IMR-90 (cell line): ENCODE results near the gene TCF7. TPM values are rescaled to one million over a fixed set of nuclear protein-coding genes. Genes with fewer than 3 reads are reported as not detected.

ENCODE experiments used
- ATAC-seq: fragments of 200-7000 bp; cut with Tn5 transposase; 2 replicates; pipeline ENCODE4 v1.9.1; 2020; ENCODE audit warnings: low read depth, mild to moderate bottlenecking, moderate library complexity
- BruUV-seq: library from RNA; stranded (reverse); fragments of 400-500 nt; replicated peaks from 2 replicates; lab custom pipeline; 2021; lab: Mats Ljungman, UMichigan
- CTCF ChIA-PET: fragments of 300-600 bp; formaldehyde crosslinking; extraction: SDS; loops from one replicate; lab custom pipeline; 2021; ENCODE audit warnings: antibody characterized with exemption; lab: Yijun Ruan, JAX
- POLR2A ChIA-PET: fragments of 300-600 bp; sonication (Branson Sonifier 250); formaldehyde crosslinking; loops from one replicate; lab custom pipeline; 2022; ENCODE audit warnings: antibody characterized with exemption; ENCODE audit not compliant: unreplicated experiment; lab: Charles Lee
- DNase-seq: peaks from one replicate; pipeline ENCODE4 v3.0.0; 2013
- H2AFZ ChIP-seq: replicated peaks from 2 replicates; pipeline ENCODE3; 2013; ENCODE audit warnings: low read length, mild to moderate bottlenecking; ENCODE audit not compliant: poor library complexity
- H2AK5ac ChIP-seq: 2 replicates; pipeline ENCODE4 v1.6.1; 2013; ENCODE audit warnings: low read depth, low read length, inconsistent platforms
- H2AK9ac ChIP-seq: replicated peaks from 2 replicates; pipeline ENCODE3; 2013; ENCODE audit warnings: mild to moderate bottlenecking, low read depth, low read length, moderate library complexity; ENCODE audit not compliant: poor library complexity
- H2BK120ac ChIP-seq: 2 replicates; pipeline ENCODE4 v1.6.1; 2013; ENCODE audit warnings: low read depth, low read length, inconsistent platforms
- H2BK15ac ChIP-seq: 3 replicates; pipeline ENCODE4 v1.6.1; 2013; ENCODE audit warnings: low read depth, low read length, inconsistent platforms
- H2BK20ac ChIP-seq: 2 replicates; pipeline ENCODE4 v1.6.1; 2013; ENCODE audit warnings: low read depth, mild to moderate bottlenecking, inconsistent platforms, low read length, moderate library complexity
- H2BK5ac ChIP-seq: 2 replicates; pipeline ENCODE4 v1.6.1; 2013; ENCODE audit warnings: mild to moderate bottlenecking, low read depth, low read length, inconsistent platforms; ENCODE audit not compliant: poor library complexity, severe bottlenecking
- H3K14ac ChIP-seq: replicated peaks from 2 replicates; pipeline ENCODE4 v1.6.1; 2013; ENCODE audit warnings: low read depth, low read length, inconsistent platforms
- H3K18ac ChIP-seq: 2 replicates; pipeline ENCODE4 v1.6.1; 2013; ENCODE audit warnings: low read depth, low read length, control low read depth
- H3K23ac ChIP-seq: 2 replicates; pipeline ENCODE4 v1.6.1; 2013; ENCODE audit warnings: low read depth, low read length, inconsistent platforms
- H3K27ac ChIP-seq: 2 replicates; pipeline ENCODE4 v1.5.1; 2013; ENCODE audit warnings: mild to moderate bottlenecking, control low read depth, low read length; ENCODE audit not compliant: insufficient read depth
- H3K27me3 ChIP-seq: 2 replicates; pipeline ENCODE4 v1.6.1; 2013; ENCODE audit warnings: low read length; ENCODE audit not compliant: control insufficient read depth, insufficient read depth
- H3K36me3 ChIP-seq: 2 replicates; pipeline ENCODE4 v1.6.1; 2013; ENCODE audit warnings: low read length, mixed read lengths; ENCODE audit not compliant: control insufficient read depth, insufficient read depth
- H3K4ac ChIP-seq: 2 replicates; pipeline ENCODE4 v1.6.1; 2013; ENCODE audit warnings: low read depth, low read length, inconsistent platforms
- H3K4me1 ChIP-seq: 2 replicates; pipeline ENCODE4 v1.6.1; 2013; ENCODE audit warnings: low read length, mixed read lengths; ENCODE audit not compliant: control insufficient read depth, insufficient read depth
- H3K4me2 ChIP-seq: 2 replicates; pipeline ENCODE4 v1.6.1; 2013; ENCODE audit warnings: low read depth, mild to moderate bottlenecking, control low read depth, low read length, moderate library complexity
- H3K4me3 ChIP-seq: 2 replicates; pipeline ENCODE4 v1.5.1; 2013; ENCODE audit warnings: low read depth, mild to moderate bottlenecking, control low read depth, low read length, moderate library complexity; ENCODE audit not compliant: insufficient read depth
- H3K56ac ChIP-seq: 2 replicates; pipeline ENCODE4 v1.6.1; 2013; ENCODE audit warnings: low read length, inconsistent platforms; ENCODE audit not compliant: insufficient read depth; ENCODE audit errors: extremely low read depth
- H3K79me1 ChIP-seq, 2 experiments: 2 replicates each; pipeline ENCODE4 v1.6.1; 2013; ENCODE audit warnings: low read length in 2 of 2, inconsistent platforms in 1 of 2, low read depth in 1 of 2
- H3K9ac ChIP-seq: 2 replicates; pipeline ENCODE4 v1.6.1; 2013; ENCODE audit warnings: low read depth, low read length, control low read depth
- H3K9me1 ChIP-seq: 2 replicates; pipeline ENCODE4 v1.6.1; 2013; ENCODE audit warnings: low read length, inconsistent platforms; ENCODE audit not compliant: insufficient read depth
- H3K9me3 ChIP-seq: 2 replicates; pipeline ENCODE4 v1.6.1; 2013; ENCODE audit warnings: low read length; ENCODE audit not compliant: control insufficient read depth, insufficient read depth
- H4K20me1 ChIP-seq: 2 replicates; pipeline ENCODE4 v1.6.1; 2013; ENCODE audit warnings: low read length, inconsistent platforms; ENCODE audit not compliant: insufficient read depth
- H4K5ac ChIP-seq: 2 replicates; pipeline ENCODE4 v1.6.1; 2013; ENCODE audit warnings: mild to moderate bottlenecking, low read depth, low read length, control low read depth
- H4K8ac ChIP-seq, 2 experiments: 2 replicates each; pipeline ENCODE4 v1.6.1; 2013; ENCODE audit warnings: low read depth in 2 of 2, low read length in 2 of 2, control low read depth in 1 of 2, inconsistent platforms in 1 of 2
- H4K91ac ChIP-seq: 2 replicates; pipeline ENCODE4 v1.6.1; 2013; ENCODE audit warnings: low read depth, low read length, inconsistent platforms; ENCODE audit not compliant: insufficient read depth
- BHLHE40 ChIP-seq: fragments of 150-350 bp; IDR thresholded peaks from 2 replicates; pipeline ENCODE4 v1.6.1; 2016; ENCODE audit warnings: mild to moderate bottlenecking, low read depth, low read length
- CEBPB ChIP-seq: IDR thresholded peaks from 2 replicates; pipeline ENCODE4 v1.6.1; 2012; ENCODE audit warnings: low read depth, low read length, improper control_type of control experiment
- CHD1 ChIP-seq: IDR thresholded peaks from 2 replicates; pipeline ENCODE4 v1.6.1; 2012; ENCODE audit warnings: low read depth, low read length, improper control_type of control experiment
- CTCF ChIP-seq: conservative IDR thresholded peaks from 2 replicates; pipeline ENCODE4 v1.5.1; 2012; ENCODE audit warnings: mild to moderate bottlenecking, low read depth, low read length, improper control_type of control experiment
- ELK1 ChIP-seq: fragments of 150-350 bp; IDR thresholded peaks from 2 replicates; pipeline ENCODE4 v1.6.1; 2016; ENCODE audit warnings: low read depth, mild to moderate bottlenecking, low read length, moderate library complexity, borderline replicate concordance
- FOS ChIP-seq: fragments of 150-350 bp; IDR thresholded peaks from 2 replicates; pipeline ENCODE4 v1.6.1; 2016; ENCODE audit warnings: low read depth, low read length
- MAFK ChIP-seq: IDR thresholded peaks from 2 replicates; pipeline ENCODE4 v1.6.1; 2012; ENCODE audit warnings: low read depth, low read length, improper control_type of control experiment
- MAZ ChIP-seq: IDR thresholded peaks from 2 replicates; pipeline ENCODE4 v1.6.1; 2012; ENCODE audit warnings: low read depth, mild to moderate bottlenecking, low read length, improper control_type of control experiment, moderate library complexity, borderline replicate concordance
- MXI1 ChIP-seq: IDR thresholded peaks from 2 replicates; pipeline ENCODE4 v1.6.1; 2012; ENCODE audit warnings: low read depth, mild to moderate bottlenecking, low read length, moderate library complexity, borderline replicate concordance
- NFE2L2 ChIP-seq: fragments of 150-350 bp; IDR thresholded peaks from 2 replicates; pipeline ENCODE4 v1.6.1; 2016; ENCODE audit warnings: low read depth, mild to moderate bottlenecking, low read length
- POLR2A ChIP-seq: IDR thresholded peaks from 2 replicates; pipeline ENCODE4 v1.6.1; 2012; ENCODE audit warnings: mild to moderate bottlenecking, low read depth, low read length
- RAD21 ChIP-seq: IDR thresholded peaks from 2 replicates; pipeline ENCODE4 v1.6.1; 2012; ENCODE audit warnings: low read length, improper control_type of control experiment
- RCOR1 ChIP-seq: IDR thresholded peaks from 2 replicates; pipeline ENCODE4 v1.6.1; 2012; ENCODE audit warnings: mild to moderate bottlenecking, low read length, improper control_type of control experiment; ENCODE audit not compliant: insufficient replicate concordance
- RFX5 ChIP-seq: IDR thresholded peaks from 2 replicates; pipeline ENCODE4 v1.8.0; 2012; ENCODE audit warnings: low read depth, mild to moderate bottlenecking, low read length, moderate library complexity
- SMC3 ChIP-seq: fragments of 150-350 bp; IDR thresholded peaks from 2 replicates; pipeline ENCODE4 v1.6.1; 2016; ENCODE audit warnings: low read depth, mild to moderate bottlenecking, antibody characterized with exemption, low read length, moderate library complexity
- USF2 ChIP-seq: fragments of 150-350 bp; IDR thresholded peaks from 2 replicates; pipeline ENCODE4 v1.6.1; 2017; ENCODE audit warnings: mild to moderate bottlenecking, antibody characterized with exemption, low read length, low read depth
- WGBS, 2 experiments: methylation state at CpG; one replicate each; pipeline versions ENCODE4 v1.1.5 to v1.1.7; 2013; ENCODE audit warnings: missing lambda C conversion rate in 2 of 2; ENCODE audit not compliant: insufficient read length in 1 of 2; ENCODE audit errors: extremely low coverage in 2 of 2; 5-methylcytosine and 5-hydroxymethylcytosine counted together
- dilution Hi-C: fragments of 300-500 bp; cut with HindIII; formaldehyde crosslinking; loops from one replicate; pipeline ENCODE4 v1.14.3; 2018; ENCODE audit warnings: low sequenced_read_pairs; ENCODE audit not compliant: unreplicated experiment
- in situ Hi-C: fragments of 300-500 bp; cut with MboI; formaldehyde crosslinking; loops from 3 replicates; pipeline ENCODE4 v1.14.3; 2019; ENCODE audit warnings: low sequenced_read_pairs, inconsistent platforms, mixed read lengths
- intact Hi-C: fragments of 100-400 bp; cut with micrococcal nuclease; formaldehyde crosslinking; loops from 2 replicates; pipeline ENCODE4 v1.10.0; 2022
- polyA plus RNA-seq, 3 experiments: library from polyadenylated mRNA; depleted of rRNA; stranded (reverse); fragments of >200 nt; gene quantifications; 2 replicates each; pipeline ENCODE4 v1.2.3, GENCODE V29; 2012; ENCODE audit warnings: low replicate concordance in 1 of 3
- total RNA-seq: library from RNA; depleted of rRNA; stranded (reverse); fragments of >200 nt; gene quantifications from 2 replicates; pipeline ENCODE4 v1.2.3, GENCODE V29; 2012

The TCF7 gene
- total and polyA plus RNA-seq, 2 of the 4 experiments (the other 2 are of a cell fraction) = 1.3 to 3.4 TPM

- Histone ChIP-seq H3K9me3 (no peaks in the 10 kb centered on the region), H3K4me3 (no peak overlapping the region), H3K18ac (no peak overlapping the region), H3K4me2 (no peak overlapping the region), H2BK15ac (no peak overlapping the region), H3K27ac (no peak overlapping the region), H3K27me3 (no peaks in the 10 kb centered on the region), H3K23ac (no peak overlapping the region), H2BK20ac (no peak overlapping the region), H3K4ac (no peak overlapping the region), H2AFZ (no peak overlapping the region), H4K5ac (no peak overlapping the region), H2AK9ac (no peak overlapping the region), H2BK5ac (no peak overlapping the region), H3K9me1 (no peaks in the 10 kb centered on the region), H4K8ac (no peak overlapping the region), H2BK120ac (no peak overlapping the region), H4K20me1 (peaks cover 4% of the 10 kb centered on the region; the same call in 1 of the 2 replicates), H3K36me3 (no peaks in the 10 kb centered on the region), H3K9ac (no peak overlapping the region), H3K14ac (no peak overlapping the region), H3K56ac (no peak overlapping the region), H4K91ac (no peak overlapping the region), H3K79me1 (peaks cover 7 to 31% of the 10 kb centered on the region in 2 experiments; a peak in 2 of 4 replicates), H3K4me1 (no peaks in the 10 kb centered on the region), H2AK5ac (no peak overlapping the region)
- DNase-seq = no peak
- CTCF ChIA-PET = interaction anchor here (0.9 kb wide), 1 partner anchor 100 kb away, joined by 4 read pairs; no protein-coding TSS in a partner anchor
- dilution Hi-C loops = no loop called here
- no peak for ATAC-seq
- no CpG with 5 or more reads among the region's 3 CpGs for WGBS, 2 experiments
- intact Hi-C loops = no loop called here
- POLR2A ChIA-PET = interaction anchor here (0.7 kb wide), 1 partner anchor 64 kb away, joined by 3 read pairs; no protein-coding TSS in a partner anchor
- in situ Hi-C loops = loop anchor here (5.0 to 10.0 kb wide), 2 partner anchors 98 to 396 kb away; no protein-coding TSS in a partner anchor
- no peak for TF ChIP-seq MXI1
- no peak for TF ChIP-seq NFE2L2
- TF ChIP-seq SMC3 = no peak
- TF ChIP-seq BHLHE40 = no peak
- TF ChIP-seq FOS = no peak
- no peak for TF ChIP-seq USF2
- no peak for TF ChIP-seq ELK1
- TF ChIP-seq RAD21 = no peak
- TF ChIP-seq POLR2A = no peak
- TF ChIP-seq RCOR1 = no peak
- no peak for TF ChIP-seq RFX5
- no peak for TF ChIP-seq CTCF
- TF ChIP-seq CEBPB = no peak
- no peak for TF ChIP-seq MAFK
- TF ChIP-seq CHD1 = no peak
- TF ChIP-seq MAZ = no peak
- BruUV-seq = no TSS peak
Observed at GRCh38 chr5:134189031-134189430, 74.5 kb downstream of the TCF7 start.
